HT1080 (cell line): ENCODE results near the gene PRKCE. TPM values are rescaled to one million over a fixed set of nuclear protein-coding genes. Genes with fewer than 3 reads are reported as not detected.

Experiments
- DNase-seq: peaks from one replicate; pipeline ENCODE4 v3.0.0-alpha.2; 2015; ENCODE audit warnings: low read depth
- total RNA-seq: library from RNA; depleted of rRNA; stranded (reverse); fragments of >200 nt; shearing (Covaris generic); gene quantifications from 2 replicates; pipeline ENCODE4 v1.2.3, GENCODE V29; 2014

The PRKCE gene
- total RNA-seq, 1 experiment from 2014 or later: 31.7 TPM

DNA sequence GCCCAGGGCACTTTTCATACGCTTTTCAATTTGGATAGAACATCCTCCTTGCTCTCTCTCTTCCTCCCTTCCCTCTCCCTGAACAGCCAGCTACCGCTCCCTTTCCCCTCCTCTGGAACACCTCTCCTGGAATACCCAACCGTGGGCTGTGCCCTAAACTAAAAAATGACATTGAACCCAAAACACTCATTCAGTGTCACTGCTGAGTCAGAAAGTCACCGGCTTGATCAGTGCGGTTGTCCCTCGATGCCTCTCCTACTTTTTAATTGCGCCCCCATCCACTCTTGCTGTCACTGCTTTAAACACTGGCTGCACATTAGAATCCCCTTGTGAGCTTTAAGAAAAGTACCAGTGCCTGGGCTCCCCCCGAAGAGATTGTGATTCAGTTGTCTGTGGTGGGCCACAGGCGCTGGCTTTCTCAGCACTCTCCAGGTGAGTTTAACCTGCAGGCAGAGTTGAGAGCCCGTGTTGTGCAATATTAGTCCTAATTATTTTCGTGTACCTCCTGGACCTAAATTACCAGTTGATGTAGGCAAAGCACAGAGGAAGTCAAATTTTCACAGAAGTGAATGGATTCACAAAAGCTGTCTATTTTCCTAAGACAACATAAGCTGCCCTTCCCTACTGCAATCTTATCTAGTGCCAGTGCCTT lies 302.0 kb downstream of the PRKCE start:
- no peak for DNase-seq

DNA sequence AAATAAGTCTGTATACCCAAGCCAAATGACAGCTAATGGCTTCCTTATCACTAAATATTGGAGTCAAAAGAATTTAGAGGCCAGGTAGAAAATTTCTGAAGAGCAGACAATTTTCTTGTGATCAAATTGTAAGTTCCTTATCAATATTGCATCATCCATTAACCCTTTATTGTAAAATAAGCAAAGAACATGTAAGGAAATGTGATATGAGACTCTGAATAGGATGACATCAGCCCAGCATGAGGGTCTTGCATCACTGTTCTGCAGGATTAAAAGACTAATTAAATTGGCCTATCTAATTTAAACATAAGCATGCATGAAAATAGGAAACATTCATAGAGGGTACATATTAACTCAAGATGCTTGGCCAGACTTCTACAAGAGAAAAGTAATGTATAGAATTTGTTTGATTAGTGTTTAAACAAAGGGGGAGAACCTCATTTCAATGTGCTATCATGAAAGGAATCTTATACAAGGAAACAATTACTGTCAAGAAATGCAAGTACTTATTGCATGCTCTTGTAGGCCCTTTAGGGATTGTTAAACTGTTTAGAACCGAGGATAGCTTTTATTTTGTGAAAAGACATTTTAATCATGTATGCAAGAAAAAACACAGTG lies 302.9 kb downstream of the PRKCE start:
- DNase-seq: no peak

DNA sequence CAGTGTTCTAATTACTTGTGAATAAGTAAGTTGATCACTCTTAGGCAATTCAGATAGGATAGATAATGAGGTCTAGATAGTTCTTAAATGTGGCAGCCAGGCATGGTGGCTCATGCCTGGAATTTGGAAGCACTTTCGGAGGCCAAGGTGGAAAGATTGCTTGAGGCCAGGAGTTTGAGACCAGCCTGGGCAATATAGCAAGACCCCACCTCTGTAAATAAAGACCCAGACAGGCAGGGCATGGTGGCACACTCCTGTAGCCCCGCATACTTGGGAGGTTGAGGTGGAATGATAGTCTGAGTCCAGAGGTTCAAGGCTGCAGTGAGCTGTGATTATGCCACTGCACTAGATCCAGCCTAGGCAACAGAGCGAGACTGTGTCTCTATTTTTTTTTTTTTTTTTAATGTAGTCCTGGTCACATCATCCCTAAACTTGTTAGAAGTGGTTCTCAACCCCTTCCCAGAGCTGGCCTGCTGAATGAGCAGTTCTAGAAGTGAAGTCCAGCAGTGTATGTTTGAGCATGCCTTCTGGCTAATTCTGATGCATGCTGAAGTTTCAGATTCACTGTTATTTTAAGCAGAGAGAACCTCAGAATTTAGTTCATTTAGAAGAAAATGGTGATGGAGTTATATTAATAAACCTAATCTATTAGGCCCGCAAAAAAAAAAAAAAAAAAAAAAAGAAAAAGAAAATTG lies 306.2 kb downstream of the PRKCE start:
- no peak for DNase-seq

DNA sequence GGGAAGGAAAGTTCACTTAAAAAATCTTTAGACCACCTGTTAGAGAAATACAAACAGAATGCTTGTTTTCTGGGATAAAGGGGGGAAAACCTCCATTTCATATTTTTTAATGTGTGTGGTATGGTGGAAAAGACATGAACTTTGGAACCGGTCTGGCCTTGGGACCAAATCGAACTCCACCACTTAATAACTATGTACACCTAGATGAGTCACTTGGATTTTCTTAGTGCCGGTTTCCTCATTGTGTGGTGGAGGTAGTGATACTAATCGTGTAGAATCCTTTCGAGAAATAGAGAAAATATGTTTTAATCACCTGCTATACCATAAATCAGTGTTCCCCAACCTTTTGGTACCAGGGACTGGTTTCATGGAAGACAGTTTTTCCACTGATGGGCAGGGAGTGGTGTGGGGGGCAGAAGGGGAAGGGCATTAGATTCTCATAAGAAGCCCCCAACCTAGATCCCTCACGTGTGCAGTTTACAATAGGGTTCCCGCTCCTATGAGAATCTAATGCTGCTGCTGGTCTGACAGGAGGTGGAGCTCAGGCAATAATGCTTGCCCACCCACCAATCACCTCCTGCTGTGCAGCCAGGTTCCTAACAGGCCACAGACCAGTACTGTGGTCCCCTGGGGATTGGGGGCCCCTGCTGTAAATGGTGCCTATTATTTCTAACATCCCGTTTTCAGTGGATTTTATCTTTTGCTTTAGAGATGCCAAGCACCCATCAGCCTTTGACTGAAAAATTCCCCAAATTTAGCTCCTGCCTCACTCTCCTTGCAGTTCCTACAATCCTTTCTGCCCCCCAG lies 308.8 kb downstream of the PRKCE start:
- no peak for DNase-seq

DNA sequence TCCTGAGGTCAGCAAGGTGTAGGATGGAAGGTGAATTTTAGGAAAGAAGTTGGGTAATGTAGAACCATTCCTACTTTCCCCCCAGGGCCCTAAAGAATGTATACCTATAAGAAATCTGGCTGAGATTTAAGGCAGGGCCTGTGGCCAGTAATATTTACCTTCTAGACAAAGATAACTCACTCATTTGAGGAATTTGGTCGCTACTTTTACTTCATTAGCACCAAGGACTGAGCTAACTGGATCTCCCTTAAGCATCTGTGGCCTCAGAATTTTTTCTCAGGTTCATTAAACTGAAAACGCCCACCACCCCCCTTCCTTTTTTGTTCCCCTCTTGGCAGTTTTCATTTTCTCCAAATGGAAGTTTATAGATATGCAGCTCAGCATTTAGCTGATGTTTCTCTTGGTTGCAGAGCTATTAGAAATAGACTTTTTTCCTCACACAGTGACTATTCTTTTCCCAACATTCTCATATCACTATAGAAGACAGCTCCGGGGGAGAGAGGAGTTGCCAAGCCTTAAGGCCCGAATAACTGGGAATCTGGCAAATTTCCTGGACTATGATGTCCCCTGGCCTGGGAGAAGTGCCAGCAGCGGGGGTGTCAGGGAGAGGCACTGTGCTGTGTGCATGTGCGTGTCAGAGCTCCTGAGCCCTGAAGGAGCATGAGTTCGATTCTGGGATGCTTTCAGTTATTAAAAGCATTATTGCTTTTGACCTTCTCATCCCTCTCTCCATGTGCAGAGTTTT lies 310.9 kb downstream of the PRKCE start:
- DNase-seq: peak; percentile 72

DNA sequence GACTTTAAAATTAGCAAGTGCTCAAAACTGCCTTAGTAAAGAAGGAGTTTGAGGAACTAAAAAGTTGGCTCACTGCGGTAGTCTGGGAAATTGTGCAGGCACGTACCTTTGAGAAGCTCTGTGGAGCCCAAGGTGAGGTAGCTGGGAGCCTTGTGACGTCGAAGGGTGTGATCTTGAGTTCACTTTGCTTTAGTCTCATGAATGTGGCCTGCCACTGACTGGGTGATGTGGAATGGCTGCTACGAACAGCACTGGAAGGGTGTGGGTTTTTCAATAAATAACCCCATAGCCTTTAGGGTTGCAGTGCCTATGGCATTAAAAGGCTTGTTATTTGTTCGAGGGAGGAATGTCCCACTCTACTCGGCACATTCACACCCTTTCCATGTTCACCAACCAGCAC lies 312.3 kb downstream of the PRKCE start:
- DNase-seq: no peak

DNA sequence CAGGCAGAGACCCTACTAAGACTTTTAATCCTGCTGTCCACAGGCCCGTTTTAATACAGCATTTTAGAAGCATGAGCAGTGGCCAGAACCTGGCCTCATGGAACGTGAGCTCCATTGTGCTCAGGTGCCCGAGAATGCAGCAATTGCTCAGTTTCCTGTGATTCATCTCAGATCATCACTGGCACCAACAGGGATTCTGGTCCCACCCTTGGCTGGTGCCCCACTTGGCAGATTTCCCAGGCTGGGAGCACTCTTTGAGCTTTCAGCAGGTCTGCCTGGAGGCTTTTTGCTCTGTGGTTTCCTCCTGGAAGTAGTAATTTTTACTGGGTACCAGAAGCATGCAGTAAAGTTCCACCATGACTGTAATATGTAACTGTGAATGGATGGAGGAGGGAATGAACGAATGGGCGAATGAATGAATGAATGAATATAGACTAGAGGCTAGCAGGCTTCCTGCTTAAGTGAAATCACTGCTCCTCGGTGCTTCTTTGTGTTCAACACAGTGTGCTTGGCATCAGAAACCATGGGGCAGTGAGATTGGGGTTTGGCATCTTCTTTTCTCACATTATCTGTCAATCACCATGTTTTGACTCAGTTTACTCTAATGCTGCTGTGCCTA lies 312.9 kb downstream of the PRKCE start:
- DNase-seq: peak; percentile 98

DNA sequence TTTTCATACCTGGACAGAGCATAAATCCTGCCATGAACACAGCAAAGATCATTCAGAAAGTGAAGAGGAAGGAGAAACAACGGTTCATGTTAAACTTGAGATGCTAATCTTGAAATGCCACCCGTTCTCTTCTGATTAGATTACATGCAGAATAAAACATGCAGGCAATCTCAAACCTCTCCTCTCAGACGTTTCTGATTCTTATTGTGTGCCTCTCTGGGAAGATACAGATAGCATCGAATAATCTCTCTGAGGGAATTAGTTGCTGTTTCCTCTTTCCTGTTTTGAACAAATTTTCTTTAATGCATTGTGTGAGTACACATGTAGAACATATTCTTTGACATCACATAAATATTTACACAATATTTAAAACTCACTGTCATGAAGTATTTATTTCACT lies 313.4 kb downstream of the PRKCE start:
- no peak for DNase-seq

DNA sequence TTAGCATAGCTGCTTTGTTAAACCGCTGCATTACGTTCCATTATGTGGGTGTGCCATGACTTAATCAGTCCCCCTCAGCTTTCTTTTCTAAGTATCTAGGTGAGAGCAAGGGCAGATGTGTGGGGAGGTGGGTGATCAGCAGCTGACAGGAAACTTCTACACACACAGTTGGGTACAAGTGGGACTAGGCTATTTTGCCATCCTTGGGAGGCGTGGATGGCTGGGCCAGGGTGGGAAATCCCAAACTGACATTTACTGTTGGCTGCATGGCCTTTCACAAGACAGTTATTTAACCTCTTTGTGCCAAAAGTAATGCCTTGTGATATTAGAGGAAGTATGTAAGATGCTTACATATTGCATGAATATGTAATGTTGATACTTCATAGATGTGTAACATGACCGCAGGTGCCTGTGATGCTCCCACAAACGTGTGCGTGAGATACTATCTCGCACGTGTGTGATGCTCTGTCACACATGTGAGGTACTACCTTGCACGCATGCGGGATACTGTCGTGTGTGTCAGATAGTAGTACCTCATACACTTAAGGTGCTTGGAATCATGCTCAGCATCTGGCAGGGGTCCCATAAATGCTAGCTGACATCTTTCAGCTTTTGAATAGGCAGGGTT lies 314.5 kb downstream of the PRKCE start:
- DNase-seq: no peak

DNA sequence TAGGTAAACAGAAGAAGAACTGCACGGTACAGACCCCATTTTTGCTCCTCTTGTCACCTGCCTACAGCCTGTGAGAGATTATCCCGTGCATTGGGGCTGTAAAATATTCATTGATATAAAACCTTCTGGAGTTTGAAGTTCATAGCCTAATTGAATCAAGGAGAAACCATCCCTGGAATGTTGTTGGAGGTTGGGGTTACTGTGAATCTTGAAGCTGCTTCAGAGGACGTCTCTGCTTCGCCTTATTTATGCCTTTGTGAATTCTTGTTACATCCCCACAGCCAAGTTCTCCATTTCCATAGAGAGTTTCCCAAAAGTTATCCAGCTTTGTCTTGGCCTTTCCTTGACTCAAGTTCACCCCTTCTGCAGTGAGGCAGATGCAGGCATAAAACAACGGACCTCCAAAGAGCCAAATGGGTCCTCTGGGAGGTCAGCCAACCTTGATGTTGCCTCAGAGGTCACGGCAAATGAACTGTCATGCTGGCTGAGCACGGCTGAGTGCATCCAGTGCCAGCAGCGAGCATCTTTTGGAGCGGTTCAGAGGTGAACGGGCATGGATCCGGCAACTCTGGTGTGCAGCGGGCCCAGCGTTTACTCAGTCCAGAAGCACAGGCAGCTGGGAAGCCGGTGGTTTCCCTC lies 317.6 kb downstream of the PRKCE start:
- no peak for DNase-seq

DNA sequence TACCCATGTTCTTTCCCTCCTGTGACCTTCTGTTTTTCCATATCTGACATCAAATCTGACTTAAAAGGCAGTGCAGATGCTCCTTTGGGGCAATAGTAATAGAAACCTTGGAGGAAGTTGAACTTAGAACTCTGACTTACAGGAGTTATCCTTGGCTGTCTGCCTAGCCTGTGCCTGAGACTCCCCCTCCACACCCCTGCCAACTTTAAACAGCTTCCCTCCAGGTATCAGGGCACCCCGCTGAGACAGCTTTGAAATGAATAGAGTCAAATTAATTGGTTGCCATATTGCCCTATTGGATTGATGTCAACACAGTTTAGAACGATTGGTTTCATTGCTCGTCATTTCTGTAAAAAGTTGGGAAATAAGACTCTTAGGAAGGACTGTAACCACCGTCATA lies 322.0 kb downstream of the PRKCE start:
- DNase-seq: no peak

DNA sequence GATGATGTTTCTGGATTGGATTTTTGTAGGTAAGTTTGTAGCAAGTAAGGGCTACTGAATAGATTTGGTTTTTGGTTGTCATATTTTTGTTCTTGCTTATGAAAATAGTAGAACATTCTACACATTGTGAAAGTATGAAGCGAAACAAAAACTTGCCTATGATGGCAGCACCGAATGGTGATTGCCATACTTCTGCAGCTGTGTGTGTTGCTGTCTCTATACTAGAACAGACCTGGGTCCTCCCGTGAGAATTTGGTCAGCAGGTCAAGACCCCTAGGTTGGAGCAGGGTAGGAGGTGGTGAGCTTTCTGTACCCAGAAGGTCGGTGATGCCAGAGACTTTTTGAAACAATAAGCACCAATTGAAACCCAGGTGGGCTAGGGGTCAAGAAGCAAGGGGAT lies 322.6 kb downstream of the PRKCE start:
- no peak for DNase-seq

DNA sequence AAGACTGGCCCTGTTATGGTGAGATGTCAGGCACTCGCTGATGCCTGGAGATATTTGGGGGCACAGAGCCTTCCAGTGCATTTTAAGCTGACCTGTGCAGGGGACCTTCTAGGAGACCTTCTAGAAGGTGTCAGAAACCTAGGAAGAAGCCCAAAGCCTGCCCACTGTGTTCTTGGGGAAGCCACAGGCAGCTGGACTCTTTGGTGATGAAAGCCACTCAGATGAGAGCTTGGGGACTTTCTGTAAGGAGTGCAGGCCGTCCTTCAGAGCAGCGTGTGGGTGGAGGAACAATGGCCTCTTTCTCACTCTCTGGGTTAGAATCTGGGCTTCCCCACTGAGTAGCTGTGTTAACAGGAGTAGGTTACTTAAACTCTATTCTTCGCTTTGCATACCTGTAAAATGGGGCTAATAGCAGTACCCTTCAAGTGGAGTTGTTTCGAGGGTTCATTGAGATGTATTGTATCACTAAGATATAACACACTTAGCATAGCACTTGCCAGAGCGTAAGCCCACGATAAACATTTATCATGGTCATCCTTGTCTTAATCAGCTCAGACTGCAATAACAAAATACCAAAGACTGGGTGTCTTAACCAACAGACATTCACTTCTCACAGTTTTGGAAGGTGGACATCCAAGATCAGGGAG lies 323.4 kb downstream of the PRKCE start:
- no peak for DNase-seq

DNA sequence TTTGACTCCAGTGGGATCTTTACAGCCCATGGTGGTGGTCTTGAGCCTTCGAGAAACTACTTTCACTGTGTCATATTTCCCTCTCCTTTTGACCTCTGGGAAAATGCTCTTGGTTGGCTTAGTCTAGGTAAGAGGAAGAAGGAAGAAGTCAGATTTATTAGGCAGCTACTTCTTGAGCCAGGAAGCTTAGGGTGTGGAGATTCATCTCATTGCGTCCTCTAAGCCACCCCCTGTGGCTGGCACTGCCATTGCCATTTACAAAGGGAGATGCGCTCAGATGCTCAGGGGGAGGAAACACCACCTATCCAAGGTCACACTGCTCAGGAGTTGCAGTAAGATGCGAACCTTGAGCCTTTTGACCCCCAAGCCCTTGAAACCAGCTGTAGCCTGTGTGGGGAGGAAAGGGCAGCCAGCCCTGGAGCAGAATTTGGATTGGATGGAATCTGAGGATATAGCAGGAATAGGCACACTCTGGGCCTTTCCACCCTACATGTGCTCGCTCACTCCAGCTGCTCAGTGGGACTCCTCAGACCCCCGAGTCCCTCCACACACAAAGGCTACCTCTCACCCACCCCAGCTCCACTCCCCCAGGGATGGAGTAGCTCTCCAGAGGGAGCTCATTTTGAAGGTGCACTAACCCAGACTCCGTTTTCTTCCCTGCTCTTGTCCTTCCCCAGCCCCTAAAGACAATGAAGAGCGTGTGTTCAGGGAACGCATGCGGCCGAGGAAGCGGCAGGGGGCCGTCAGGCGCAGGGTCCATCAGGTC lies 324.5 kb downstream of the PRKCE start:
- DNase-seq: no peak

DNA sequence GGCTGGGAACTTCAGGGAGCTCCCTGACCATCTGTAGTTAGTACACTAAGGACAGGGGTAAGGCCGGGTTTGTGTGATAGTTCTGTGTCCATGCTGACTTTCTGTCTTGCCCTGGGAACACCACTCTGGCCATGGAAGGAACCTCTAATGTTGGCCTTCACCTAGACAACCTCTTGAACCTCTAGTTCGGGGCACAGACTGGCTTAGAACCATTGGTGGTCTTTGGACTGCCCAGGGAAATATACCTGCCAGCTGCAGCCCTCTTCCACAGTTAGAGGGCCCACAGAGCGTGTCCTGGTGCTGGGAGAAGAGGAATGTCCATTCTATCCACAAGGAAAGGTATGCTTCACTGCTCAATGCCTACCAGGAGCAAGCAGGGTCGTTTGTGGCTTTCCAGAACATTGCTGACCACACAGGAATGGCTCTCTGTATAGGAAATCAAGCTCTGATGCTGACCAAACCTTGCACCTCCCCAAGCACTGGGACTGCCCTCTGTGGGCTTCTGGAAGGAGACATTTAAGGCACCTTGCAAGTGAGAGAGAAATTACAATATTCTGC lies 326.9 kb downstream of the PRKCE start:
- DNase-seq: no peak

DNA sequence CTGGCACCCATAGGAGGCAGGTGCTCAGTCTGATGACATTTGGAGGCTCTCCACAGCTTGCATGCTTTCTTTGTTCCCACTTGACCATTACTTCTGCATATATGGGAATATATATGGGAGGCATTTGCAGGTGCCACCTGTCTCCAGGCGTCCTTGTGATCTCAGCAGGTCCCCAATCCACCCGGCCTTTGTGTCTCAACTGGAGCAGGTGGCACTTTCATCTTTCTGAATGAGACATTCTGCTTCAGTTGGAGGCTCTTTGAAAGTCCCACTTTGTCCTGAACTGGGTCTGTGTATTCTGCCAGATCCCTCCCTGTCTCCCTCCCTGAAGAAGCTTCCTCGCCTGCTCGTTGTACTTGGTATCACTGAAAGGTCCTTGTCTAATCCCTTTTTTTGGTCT lies 327.6 kb downstream of the PRKCE start:
- DNase-seq: no peak

DNA sequence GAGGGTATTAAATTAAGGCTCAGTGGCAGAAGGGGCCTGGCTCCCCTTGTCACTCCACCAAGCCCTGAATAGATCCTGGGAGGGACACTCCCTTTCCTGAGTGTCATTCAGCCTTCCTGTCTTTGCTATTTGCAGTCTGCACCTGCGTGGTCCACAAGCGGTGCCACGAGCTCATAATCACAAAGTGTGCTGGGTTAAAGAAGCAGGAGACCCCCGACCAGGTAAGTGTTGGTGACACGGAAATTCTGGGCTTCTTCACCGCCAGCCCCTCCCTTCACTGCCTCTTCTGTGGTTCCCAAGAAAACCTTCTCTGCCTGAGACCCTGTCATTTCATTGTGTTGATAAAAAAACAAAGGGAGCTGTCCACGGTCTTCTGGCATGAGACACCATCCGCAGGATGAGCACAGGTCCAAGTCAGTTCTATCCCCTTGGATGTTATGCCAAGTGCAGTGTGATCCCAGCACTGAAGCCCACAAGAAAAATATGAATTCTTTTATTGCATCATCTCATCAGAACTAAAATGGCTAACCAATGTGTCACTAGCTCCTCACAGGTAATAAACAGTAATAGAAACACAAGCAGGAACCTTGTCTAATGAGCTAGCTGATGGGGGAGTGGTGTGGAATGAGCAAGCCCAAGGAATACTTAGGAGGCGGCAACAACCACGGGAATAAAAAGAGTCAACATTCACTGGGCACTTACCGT lies 328.8 kb downstream of the PRKCE start:
- no peak for DNase-seq
